HG03354 (cell line): ENCODE data around the gene LCOR.
A peak's percentile ranks its signal among the peaks of the same experiment; 100 is the strongest.

Source experiments
- ATAC-seq: cut with Tn5 transposase; IDR thresholded peaks from one replicate; pipeline ENCODE4 v1.9.1; 2021; ENCODE audit warnings: mild to moderate bottlenecking; ENCODE audit not compliant: unreplicated experiment, poor library complexity, severe bottlenecking

The LCOR gene

DNA sequence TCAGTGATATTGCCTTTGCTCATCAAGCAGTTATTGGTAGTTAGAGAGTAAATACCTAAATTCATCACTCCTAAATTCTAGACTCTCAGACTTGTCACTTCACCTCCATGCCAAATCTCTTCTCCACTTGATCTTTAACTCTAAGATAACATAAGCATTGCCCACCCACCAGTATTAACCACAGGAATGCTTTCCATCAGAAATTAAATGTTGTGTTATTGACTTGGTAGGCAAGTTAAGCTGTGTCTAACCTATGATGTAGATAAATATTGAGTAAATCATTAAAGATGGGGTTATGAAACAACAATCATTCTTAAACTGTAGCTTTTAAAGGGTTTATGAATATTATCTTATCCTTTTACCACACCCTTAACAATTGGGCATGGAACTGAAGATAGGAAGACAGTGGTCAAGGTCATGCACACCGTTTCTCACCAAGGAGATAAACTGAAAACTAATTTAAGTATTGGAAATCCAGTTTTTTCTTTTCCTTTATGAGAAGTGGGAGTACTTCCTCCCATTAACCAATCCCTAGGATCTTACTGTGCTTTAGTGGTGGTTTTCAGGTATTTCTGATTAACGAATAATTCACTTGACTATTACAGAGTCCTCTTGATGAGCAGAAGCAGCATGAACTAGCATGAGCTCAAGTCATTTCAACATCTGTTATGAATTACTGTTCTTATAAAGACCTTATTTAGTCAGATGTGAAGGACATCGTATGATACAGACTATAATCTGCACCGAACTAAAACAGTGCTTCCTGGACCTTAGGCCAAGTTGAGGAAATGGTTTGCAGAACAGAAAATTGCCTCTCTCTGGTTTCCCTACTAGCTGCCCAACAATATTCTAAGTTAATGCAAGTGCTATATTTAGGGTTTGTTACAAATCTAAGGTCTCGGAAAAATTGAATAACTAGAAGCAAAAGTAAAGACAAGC, 142.0 kb downstream of the LCOR start:
- ATAC-seq: no peak

DNA sequence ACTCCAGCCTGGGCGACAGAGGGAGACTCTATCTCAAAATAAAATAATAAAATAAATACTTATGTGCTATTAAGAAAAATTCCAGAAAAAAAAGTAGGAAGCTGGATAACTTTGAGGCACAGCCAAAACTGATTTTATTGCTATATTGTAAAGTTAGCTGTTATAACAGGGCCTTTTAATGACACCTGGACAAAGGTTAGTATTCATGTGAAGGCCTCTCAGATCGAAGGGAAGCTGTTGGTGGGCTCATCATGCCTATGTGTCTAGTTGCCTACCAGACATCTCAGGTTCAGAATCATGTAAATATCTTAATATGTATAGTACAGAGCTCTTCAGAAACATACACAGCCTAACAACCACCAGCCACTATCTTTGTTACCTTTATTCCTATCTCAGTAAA, 143.0 kb downstream of the LCOR start:
- ATAC-seq: no peak

DNA sequence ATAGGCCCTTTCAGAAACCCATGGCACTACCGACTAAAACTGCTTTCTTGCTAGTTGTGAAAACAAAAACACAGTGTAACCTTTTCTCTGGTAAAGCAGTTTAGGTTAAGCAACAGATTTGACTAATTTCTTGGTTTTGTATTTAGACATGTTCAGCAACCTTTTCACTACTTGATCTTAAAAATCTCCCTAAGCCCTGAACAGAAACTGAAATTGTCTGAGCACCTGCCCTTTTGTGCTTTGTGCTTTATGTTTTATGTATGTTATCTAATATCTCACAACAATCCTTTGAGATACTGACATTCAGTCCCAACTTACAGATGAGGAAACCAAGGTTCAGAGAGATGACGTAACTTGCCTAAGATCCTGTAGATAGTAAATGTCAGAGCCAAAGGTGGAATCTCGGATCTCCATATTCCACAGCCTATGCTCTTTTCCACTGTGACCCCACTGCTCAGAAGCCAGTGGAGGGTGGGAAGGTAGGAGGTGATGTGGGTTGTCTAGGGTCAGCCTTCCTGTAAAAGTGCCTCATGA, 146.6 kb downstream of the LCOR start:
- ATAC-seq: peak; percentile 76

DNA sequence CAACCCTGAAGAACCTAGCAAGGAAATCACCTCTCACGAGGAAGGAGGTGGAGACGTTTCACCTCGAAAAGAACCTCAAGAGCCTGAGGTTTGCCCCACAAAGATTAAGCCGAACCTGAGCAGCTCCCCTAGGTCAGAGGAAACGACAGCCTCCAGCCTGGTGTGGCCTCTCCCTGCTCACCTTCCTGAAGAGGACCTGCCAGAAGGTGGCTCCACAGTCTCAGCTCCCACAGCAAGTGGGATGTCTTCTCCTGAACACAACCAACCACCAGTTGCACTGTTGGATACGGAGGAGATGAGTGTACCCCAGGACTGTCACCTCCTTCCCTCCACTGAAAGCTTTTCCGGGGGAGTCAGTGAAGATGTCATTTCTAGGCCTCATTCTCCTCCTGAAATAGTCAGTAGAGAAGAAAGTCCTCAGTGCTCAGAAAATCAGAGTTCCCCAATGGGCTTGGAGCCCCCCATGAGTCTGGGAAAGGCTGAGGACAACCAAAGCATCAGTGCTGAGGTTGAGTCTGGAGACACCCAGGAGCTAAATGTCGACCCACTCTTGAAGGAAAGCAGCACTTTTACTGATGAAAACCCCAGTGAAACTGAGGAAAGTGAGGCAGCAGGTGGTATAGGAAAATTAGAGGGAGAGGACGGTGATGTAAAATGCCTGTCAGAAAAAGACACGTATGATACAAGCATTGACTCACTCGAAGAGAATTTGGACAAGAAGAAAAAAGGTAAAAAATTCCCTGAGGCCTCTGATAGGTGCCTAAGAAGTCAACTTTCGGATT, 150.2 kb downstream of the LCOR start:
- no peak for ATAC-seq

DNA sequence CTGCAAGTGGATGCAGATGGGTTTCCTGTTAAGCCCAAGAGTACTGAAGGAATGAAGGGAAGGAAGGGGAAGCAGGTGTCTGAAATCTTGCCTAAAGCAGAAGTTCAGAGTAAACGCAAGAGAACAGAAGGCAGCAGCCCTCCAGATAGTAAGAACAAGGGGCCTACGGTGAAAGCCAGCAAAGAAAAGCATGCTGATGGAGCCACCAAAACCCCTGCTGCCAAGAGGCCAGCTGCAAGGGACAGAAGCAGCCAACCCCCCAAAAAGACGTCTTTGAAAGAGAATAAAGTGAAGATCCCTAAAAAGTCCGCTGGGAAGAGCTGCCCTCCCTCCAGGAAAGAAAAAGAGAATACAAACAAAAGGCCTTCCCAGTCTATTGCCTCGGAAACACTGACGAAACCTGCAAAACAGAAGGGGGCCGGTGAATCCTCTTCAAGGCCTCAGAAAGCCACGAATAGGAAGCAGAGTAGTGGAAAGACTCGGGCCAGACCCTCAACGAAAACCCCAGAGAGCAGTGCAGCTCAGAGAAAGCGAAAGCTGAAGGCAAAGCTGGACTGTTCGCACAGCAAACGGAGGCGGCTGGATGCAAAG, 152.5 kb downstream of the LCOR start:
- ATAC-seq: peak; percentile 88

DNA sequence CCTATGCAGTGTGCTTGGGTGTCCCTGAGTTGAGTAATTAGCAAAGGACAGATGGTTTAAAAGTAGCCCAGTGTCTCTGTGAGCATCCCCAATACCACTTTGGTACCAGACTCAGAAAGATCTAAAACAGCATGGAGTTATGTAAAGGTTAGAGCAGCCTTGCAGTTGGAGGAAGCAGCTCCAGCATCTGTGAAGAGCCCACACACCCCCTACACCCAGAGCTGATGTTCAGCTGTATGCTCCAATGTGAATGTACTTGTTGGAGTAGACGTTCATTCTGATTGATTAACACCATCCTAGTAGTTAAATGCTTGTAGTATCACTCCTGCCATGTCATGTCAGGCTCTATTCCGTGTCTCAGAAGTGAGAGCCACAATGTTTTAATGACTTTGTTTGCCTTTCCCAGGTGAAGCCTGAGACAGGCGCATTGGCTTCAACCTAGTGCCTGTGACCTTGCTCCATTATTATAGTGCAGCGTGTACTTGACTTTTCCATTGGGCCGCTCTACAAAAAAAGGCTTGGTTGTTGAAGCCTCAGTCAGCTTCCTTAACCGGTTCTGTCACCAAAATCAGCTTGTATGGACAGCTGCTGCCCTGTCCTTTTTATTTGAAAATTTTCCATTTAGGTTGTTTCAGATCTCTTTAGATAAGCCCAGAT, 154.2 kb downstream of the LCOR start:
- no peak for ATAC-seq

DNA sequence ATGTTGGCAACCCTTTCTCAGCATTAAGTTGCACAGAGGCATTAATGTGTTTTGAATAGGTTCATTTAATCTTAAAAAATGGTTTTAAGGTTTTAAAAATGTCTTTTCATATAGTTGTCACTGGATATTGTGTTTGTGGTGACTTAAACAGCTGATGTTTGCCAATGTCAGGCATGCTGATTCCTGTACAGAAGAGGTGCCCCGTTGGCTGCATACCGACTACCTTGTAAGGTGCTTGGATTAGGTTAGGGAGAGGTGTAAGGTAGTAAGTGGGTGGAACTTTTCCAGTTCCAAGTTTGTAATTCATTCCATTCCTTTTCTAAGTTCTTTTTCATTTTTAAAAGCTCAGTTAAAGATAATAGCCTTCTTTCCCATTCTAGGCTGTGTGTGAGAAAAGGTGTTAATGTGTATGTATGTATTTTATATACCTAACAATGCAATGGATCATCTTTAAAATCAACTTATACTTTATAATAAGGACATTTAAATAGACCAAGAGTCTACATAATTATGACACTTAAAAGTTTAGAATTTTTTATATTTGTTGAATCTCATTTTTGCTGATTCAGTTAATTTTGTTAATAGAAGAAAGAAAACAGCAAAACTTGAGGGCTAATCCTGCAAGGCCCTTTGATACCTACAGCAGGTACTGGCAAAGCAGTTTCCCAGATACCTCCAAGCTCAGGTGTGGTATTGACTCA, 155.2 kb downstream of the LCOR start:
- no peak for ATAC-seq

DNA sequence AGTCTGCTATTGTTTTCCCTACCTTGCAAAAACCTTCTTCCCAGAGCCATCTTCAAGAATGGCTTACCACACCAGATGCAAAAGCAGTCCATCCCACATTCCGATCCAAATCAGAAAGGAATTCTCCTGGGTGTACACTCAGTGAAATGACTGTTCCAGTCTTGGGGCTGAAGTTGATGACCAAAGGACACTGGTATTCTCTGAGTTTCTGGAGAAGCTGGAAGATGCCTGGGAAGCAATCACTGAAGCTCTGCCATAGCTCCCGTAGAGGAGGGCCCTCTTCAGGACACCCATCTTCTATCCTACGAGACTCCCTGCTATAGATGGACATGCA, 155.7 kb downstream of the LCOR start:
- ATAC-seq: no peak

DNA sequence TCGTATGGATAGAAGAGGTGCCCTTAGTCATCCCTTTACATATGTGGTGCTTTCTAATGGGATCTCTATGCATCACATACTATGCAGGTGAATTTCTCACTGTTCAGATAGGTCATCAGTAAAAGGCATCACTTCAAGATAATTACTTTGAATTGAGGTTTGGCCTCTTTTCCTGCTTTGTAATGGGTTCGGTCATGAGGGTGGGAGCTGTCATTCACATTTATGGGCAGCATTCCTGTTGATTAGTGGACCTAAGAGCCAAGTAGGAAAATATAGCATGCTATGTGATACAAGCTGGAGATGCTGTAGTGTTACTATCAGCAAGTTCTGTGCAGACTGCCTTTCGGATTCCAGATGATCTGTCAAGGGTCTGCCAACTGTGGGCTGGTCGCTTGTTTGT, 156.3 kb downstream of the LCOR start:
- ATAC-seq: no peak

DNA sequence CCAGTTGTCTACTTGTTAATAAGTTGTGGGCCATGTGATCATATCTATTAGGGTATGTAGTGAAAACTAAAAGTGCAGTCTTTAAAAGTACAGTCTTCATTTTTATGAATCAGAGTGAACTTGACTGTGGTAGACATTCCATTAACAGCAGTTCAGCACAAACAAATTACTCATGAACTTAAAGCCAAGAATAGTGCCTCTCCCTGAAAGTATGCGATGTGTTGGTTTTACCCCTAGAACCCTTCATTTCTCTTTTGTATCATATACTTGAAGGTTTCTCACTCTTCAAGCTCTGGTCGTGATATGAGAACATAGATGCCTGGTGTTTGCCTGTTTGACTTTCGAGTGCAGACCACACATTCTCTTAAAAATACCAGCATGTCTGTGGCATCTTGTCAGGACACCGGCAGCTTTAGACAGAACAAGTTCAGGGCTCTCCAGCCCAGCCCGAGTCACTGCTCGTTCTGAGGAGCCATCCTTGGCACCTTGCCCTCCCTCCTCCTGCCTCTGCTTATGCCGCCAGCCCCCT, 159.3 kb downstream of the LCOR start:
- ATAC-seq: no peak

DNA sequence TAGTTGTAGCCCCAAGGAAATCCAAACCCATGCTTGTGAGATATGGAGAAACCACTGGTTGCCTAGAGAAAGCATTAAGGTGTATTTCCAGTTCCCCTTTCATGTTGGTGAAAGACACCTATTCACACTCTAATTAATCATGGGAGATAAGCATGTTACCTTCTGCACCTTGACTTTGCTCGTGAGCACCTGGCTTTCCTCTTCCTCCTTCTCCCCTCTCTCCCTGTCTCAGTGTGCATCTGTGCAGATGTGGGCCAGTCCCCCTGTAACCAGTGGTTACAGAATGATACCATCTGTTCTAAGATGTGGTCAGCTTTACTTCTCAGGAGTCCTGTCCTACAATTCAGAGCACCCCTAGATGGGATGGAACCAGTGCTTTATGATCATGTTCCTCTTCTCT, 160.6 kb downstream of the LCOR start:
- ATAC-seq: peak; percentile 68

DNA sequence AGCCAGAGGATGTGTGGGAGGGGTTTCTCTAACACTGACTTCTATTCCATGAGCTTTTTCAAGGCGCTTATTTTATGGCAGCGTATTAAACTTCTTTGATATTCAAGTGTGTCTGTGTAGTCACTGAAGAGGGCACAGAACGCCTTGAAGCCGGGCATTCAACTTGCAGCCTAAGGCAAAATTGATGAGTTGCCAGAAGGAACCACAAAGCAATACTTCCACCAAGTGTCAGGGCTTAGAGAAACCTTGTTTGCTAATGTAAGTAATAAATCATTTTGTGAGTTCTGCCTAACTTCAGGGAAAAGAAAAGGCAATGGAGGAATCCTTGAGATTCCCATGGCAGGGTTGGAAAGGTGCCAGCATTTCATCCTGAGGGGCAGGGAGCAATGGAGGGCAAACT, 163.8 kb downstream of the LCOR start:
- ATAC-seq: no peak

DNA sequence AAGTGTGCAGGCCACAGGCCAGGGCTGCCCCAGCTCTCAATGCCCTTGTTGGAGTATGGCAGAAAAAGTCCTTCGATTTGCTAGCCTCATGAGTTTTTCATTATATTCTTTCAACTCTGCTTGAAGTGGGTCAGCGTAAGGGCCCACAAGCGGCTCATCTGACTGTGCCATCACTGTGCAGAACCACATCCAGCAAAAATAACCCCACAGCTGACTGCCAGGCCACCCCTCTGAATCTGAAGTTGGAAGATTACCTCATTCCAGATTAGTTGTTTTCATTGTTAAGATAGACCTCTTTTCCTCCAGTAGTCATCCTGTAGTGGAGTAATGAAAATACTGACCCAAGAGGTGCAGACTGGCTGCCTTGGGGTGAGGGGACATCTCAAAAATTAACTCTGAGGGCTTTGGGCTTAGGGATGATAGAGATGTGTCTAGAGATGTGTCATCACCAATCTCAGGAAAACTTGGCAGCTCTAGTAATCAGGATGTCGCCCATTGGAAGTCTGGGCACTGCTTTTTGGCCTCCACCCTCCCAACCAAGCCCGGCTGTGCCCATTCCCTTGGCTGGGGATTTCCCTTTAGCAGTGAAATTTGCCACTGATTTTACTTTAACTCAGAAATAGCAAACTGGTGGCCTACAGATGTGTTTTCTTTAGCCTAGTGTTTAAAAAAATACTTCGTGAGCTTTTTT, 164.3 kb downstream of the LCOR start:
- ATAC-seq: no peak

DNA sequence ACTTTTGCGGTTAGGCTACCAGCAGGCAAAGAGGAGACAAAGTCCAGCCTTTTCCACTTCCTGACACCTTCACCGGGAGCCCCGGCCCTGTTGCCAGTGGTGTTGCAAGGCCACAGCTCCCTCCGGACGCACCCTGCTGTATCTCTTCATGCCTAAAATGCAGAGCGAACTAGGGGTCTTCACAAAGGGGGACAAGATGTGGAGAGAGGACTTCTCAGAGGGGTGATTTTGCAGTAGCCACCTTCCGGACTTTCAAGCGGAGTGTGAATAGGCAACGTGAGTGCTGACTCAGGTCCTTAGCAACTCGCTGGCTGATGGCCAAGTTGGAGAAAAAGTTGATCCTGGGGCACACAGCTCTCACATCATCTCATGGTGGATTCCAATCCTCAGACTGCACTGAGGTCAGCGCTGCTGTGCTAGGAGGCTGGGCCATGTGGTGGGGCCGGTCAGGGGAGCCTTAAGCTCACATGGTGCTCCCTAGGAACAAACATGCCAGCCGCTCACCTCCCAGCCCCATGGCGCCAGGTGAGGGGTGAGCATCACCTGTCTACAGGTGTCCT, 166.3 kb downstream of the LCOR start:
- ATAC-seq: no peak

DNA sequence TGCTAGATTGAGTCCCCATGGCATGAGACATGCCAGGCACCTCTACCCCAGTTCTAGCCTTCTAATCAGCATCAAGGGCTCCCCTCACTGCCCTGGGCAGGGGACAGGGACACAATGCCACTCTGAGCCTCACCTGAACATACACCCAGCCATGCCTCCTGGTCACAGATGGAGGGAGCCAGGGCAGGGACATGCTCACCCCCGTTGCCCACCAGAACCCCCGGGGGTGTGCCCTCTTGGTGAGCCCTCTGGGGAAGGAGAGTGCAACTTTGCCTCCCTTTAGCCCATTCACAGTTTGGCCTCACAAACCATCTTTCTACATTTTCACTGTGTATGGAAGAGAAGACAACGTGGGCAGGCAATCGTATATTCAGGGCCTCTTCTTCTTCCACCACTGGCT, 167.2 kb downstream of the LCOR start:
- ATAC-seq: no peak

DNA sequence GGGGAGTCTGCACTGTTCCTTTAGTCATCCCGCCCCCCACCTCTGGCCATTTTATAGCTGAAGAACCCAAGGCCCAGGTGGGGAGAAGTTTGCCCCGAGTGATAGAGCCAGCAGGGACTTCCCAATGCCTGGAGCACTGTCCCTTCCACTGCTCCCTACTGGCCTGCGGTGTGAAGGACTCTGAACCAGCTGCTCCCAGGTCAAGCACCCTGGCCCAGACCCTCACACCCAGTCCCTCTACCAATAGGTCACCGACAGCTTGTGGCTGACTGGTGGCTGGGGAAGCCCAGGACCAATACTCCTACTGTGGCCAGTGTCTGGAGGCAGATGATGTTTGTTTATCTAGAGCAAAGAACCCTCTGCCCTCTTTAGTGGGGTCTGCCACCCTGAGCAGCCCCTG, 167.9 kb downstream of the LCOR start:
- no peak for ATAC-seq

DNA sequence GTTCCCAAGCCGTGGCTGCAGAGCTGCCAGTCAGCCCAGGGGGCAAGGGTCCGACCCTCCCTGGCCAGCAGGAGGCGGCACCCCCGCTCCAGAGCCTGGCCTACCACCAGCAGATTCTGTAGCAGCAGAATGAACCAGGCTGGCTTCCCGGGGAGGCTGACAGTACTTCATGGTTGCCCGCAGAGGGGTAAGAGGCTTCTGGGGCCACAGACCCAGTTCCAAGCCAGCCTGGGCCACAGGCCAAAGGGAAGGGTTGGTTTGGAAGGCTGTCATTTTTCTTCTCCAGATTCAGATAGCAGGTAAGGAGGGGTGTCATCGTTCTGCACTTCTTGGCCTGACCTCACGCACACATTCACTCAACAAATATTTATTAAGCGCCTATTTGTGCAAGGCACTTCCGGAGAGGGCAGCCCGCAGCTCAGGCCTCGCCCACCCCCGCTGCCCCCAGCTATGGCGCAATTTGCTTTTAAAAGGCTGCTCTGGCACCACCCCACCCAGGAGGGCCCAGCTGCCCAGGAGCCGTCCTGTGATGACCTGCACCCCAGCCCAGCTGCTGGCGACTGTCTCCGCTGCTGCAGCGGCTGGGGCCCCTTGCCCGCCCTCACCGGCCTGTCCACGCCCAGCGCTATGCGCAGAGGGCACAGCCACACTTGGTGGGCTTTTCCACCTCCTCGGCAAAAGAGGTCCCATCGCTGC, 168.5 kb downstream of the LCOR start:
- no peak for ATAC-seq
